ENCODE results near the gene CDCA8.

- no peak for TF ChIP-seq CTCF (IDR thresholded peaks at IDR 0.05; ENCODE audit: extremely low read depth in 1 of 2, insufficient read depth in 1 of 2, low read depth in 1 of 2, low read length in 2 of 2)
- TF ChIP-seq POLR2A (IDR thresholded peaks at IDR 0.05; ENCODE audit: low read depth, low read length), result no peak
- no peak for TF ChIP-seq POLR2AphosphoS5 (IDR thresholded peaks at IDR 0.05; ENCODE audit: insufficient read depth, low read depth, low read length)
- no peak for TF ChIP-seq MAX (IDR thresholded peaks at IDR 0.05; ENCODE audit: insufficient read depth, insufficient read length)
These were observed 25.2 kb upstream of the CDCA8 start for GRCh38 chr1:37667023-37667671.

Measured in endothelial cell of umbilical vein (primary cell).